IPS DF 6.9 (cell line): ENCODE results near the gene UTP25.

ENCODE experiments used
- DNase-seq: peaks from one replicate; pipeline ENCODE4 v3.0.0-alpha.2; 2013; ENCODE audit warnings: low read depth, low spot score
- H3K27ac ChIP-seq: one replicate; pipeline ENCODE4 v1.5.1; 2013; ENCODE audit warnings: low read length, control low read depth
- H3K27me3 ChIP-seq: 2 replicates; pipeline ENCODE4 v1.6.1; 2013; ENCODE audit warnings: mild to moderate bottlenecking, low read length; ENCODE audit not compliant: control insufficient read depth, insufficient read depth
- H3K36me3 ChIP-seq: 2 replicates; pipeline ENCODE4 v1.6.1; 2013; ENCODE audit warnings: low read length; ENCODE audit not compliant: control insufficient read depth, insufficient read depth
- H3K4me1 ChIP-seq: 2 replicates; pipeline ENCODE4 v1.6.1; 2013; ENCODE audit warnings: low read length; ENCODE audit not compliant: control insufficient read depth, insufficient read depth
- H3K4me3 ChIP-seq: 2 replicates; pipeline ENCODE4 v1.5.1; 2013; ENCODE audit warnings: mild to moderate bottlenecking, low read length
- H3K9me3 ChIP-seq: 2 replicates; pipeline ENCODE4 v1.6.1; 2013; ENCODE audit warnings: low read length, inconsistent platforms; ENCODE audit not compliant: control insufficient read depth, insufficient read depth
- WGBS: extraction: QIAGEN DNeasy Blood & Tissue Kit; methylation state at CpG from one replicate; pipeline ENCODE4 v1.1.7; 2013; ENCODE audit warnings: mixed read lengths, missing lambda C conversion rate; ENCODE audit not compliant: insufficient read length, insufficient coverage; 5-methylcytosine and 5-hydroxymethylcytosine counted together

Gene UTP25, protein sequence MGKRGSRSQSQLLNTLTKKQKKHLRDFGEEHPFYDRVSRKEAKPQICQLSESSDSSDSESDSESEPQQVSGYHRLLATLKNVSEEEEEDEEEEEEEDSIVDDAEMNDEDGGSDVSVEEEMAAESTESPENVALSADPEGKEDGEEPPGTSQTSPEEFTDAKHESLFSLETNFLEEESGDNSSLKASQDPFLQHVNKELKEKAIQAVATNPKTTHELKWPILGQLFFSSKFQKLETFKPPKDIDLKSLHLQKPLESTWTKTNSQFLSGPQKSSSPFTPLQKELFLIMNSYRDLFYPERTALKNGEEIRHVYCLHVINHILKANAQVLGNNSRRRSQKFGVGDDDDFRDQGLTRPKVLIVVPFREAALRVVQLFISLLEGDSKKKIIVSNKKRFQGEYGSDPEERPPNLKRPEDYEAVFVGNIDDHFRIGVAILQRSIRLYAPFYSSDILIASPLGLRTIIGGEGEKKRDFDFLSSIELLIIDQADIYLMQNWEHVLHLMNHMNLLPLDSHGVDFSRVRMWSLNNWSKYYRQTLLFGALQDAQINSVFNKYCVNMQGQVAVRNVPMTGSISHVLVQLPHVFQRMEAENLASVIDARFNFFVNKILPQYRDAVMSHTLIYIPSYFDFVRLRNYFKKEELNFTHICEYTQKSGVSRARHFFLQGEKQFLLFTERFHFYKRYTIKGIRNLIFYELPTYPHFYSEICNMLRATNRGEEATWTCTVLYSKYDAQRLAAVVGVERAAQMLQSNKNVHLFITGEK

DNA sequence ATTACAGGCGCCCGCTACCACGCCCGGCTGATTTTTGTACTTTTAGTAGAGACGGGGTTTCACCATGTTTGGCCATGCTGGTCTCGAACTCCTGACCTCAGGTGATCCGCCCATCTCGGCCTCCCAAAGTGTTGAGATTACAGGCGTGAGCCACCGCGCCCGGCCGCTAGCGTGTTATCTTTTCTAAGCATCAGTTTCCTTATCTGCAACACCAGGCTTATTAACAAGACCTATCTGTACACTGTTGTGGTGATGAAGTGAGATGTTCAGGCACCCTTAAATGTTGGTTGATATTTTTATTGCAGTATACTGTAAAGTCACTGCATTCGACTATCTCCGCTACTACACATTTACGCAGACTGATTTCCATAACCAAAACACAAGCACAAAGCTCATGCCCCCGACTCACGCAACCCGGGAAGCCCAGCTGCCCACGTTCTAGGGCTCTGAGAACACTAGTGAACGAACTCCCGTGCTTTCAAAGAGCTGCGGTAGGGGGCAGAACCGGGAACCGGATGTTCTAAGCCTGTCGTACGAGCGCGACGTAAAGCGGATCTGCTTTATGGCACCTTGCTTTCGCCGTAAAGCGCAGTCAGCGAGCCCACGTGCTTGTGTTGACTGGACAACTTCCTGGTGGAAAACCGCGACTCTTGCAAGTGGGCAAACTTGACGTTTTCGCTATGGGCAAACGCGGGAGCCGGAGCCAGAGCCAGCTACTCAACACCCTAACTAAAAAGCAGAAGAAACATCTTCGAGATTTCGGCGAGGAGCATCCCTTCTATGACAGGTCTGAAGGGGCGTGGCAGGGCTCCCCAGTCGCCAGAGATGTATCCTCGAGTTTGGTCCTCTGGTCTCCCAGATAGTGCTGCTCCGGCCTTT lies at the start of gene UTP25:
Gene UTP25 (plus strand): TSS at position 589 of the 879 bp plus-strand sequence. CDS start 92 bp downstream, at position 681.
- Histone ChIP-seq H3K36me3 (no peaks in the 10 kb centered on the region), H3K4me3 (peak within 1 kb of the TSS; percentile 81; the same call in 1 of the 2 replicates), H3K27me3 (no peaks in the 10 kb centered on the region), H3K27ac (no peak within 1 kb of the TSS), H3K4me1 (no peaks in the 10 kb centered on the region), H3K9me3 (no peaks in the 10 kb centered on the region)
- DNase-seq: peak; percentile 98
- no CpG with 5 or more reads among the region's 51 CpGs for WGBS

DNA sequence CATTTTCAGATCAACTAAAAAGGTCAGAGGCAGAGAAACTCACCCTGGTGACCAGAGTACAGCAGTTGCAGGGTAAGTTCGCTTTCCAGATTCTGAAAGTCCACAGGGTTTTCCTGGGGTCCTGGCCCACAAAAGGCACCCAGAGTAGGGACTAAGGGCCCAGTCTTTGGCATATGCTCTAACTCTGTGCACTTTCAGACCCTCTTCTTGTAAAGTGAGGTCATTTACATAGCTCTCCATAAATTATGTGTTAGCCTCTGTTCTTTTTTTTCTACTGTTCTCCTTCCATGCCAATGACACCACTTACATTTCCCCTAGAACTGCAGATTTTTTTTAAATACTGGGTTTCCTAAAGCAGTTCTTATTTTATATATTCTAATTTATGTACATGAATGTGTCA lies 49.7 kb upstream of the UTP25 start:
- no peak overlapping the region for H3K27ac ChIP-seq
- no peaks in the 10 kb centered on the region for H3K36me3 ChIP-seq
- no peaks in the 10 kb centered on the region for H3K4me1 ChIP-seq
- no peaks in the 10 kb centered on the region for H3K9me3 ChIP-seq
- no peak overlapping the region for H3K4me3 ChIP-seq
- no peaks in the 10 kb centered on the region for H3K27me3 ChIP-seq
- no peak for DNase-seq
- no CpG with 5 or more reads among the region's 1 CpG for WGBS

DNA sequence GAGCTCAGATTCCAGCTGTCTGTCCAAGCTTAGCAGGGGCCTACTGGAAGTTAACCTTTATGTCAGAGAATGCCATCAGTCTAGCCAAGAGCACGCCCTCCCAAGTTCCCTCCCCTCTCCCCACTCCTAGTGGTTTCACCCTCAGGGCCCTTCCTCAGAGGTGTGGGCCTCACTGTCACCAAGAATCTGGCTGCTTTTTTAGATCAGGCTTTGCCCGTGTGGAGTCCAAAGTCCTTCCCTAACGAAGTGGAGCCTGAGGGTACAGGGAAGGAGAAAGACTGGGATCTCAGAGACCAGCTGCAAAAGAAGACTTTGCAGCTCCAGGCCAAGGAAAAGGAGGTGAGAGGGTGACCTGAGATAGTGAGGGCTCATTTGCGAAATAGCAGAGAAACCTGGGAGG lies 47.5 kb upstream of the UTP25 start:
- Histone ChIP-seq H3K27ac (no peak overlapping the region), H3K27me3 (no peaks in the 10 kb centered on the region), H3K4me1 (peaks cover 1% of the 10 kb centered on the region; the same call in 1 of the 2 replicates), H3K36me3 (no peaks in the 10 kb centered on the region), H3K4me3 (no peak overlapping the region), H3K9me3 (no peaks in the 10 kb centered on the region)
- no CpG with 5 or more reads among the region's 4 CpGs for WGBS
- no peak for DNase-seq

DNA sequence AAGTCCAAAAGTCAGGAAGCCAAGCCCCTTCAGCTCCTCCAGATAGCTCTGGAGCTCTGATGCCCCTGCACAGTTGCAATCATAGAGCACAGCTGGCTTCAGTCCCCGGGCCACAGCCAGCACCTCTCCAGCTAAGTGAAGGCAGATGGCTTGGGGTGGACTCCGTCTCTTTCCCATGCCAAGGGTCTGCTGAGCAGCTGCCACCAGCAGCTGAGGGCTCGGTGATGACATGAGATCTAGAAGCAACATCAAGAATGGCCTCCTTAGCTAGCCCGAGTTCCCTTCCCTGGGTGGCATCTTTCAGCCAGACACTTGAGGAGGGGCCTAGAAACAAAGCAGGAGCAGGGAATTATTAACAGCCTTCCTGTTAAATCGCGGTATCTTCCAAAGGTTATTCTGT lies 44.4 kb upstream of the UTP25 start:
- no peak overlapping the region for H3K27ac ChIP-seq
- no peaks in the 10 kb centered on the region for H3K9me3 ChIP-seq
- H3K4me1 ChIP-seq: peaks cover 1% of the 10 kb centered on the region; the same call in 1 of the 2 replicates
- no peak overlapping the region for H3K4me3 ChIP-seq
- H3K36me3 ChIP-seq: 0 out of 2 replicates have a peak, but pooled peaks cover 2% of the 10 kb centered on the region
- no CpG with 5 or more reads among the region's 6 CpGs for WGBS
- H3K27me3 ChIP-seq: no peaks in the 10 kb centered on the region
- DNase-seq: no peak

DNA sequence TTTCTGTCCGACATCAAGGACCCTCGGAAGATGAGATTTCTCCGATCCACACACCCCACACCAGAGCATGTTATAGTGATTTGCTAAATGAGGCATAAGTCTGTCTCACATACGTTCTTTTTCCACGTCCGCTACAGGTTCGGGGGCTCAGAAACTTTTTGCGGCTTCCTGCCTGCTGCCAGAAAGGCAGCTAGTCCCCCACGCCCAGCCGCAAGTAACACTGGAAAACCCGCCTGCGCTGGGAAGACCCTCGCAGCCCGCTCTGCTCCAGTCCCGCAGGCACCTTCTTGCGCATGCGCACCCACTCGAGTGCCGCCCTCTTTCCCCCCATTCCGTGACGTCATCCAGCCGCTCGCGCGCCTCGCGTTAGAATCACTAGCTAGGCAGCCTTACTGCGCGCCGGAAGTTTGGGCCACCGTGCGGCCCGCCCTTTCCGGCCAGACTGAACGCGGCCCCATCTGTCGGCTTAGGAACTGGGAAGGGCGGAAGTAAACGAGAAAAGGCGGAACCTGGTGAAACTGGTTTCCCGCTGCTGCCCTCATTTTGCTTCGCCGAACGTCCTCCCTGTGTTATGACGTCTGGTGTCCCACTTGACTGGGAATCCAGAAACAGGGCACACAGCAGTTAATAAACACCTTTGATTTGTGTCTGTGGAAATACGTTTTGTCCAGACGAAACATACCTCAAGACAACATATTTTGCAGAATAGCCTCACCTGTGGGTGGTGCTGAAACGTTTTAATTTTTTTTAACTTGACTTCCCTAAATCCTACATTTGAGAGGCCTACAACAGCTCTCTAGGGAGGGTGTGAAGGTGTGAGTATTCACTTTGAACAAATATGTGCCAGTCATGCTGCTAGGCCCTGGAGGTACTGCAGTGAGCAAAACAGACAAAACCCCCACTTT lies 43.3 kb upstream of the UTP25 start, which contains the start of gene C1orf74:
Gene C1orf74 (minus strand): TSS at position 295 of the 905 bp plus-strand sequence. CDS start 925 bp downstream, outside the sequence.
- Histone ChIP-seq H3K36me3 (peaks cover 5% of the 10 kb centered on the region; the same call in 1 of the 2 replicates), H3K4me3 (peak within 1 kb of the TSS; percentile 91; the same call in 1 of the 2 replicates), H3K4me1 (peaks cover 1% of the 10 kb centered on the region; the same call in 1 of the 2 replicates), H3K9me3 (no peaks in the 10 kb centered on the region), H3K27me3 (no peaks in the 10 kb centered on the region), H3K27ac (no peak within 1 kb of the TSS)
- DNase-seq: peak; percentile 94
- WGBS: no CpG with 5 or more reads among the region's 48 CpGs

DNA sequence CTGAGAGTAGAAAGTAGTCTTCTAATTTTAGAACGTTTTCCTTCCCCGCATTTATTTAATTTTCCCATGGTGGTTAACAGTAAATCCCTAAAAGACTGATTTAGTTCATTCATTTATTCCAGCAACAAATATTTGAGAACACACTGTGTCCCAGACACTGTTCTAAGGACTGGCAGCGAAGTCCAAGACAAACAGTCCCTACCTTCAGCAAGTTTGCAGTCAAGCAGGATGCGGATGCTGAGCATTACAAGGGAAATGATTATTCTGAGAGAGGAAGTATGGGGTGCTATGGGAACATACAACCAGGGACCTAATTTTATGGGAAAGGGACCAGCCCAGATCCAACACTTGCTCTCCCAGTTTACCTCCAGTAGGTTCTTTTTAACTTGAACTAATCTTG lies 42.2 kb upstream of the UTP25 start:
- H3K4me1 ChIP-seq: peaks cover 1% of the 10 kb centered on the region; the same call in 1 of the 2 replicates
- no peaks in the 10 kb centered on the region for H3K9me3 ChIP-seq
- no peaks in the 10 kb centered on the region for H3K27me3 ChIP-seq
- H3K36me3 ChIP-seq: peaks cover 8% of the 10 kb centered on the region; the same call in 1 of the 2 replicates
- H3K4me3 ChIP-seq: no peak overlapping the region
- WGBS: no CpG with 5 or more reads among the region's 4 CpGs
- no peak overlapping the region for H3K27ac ChIP-seq
- no peak for DNase-seq

DNA sequence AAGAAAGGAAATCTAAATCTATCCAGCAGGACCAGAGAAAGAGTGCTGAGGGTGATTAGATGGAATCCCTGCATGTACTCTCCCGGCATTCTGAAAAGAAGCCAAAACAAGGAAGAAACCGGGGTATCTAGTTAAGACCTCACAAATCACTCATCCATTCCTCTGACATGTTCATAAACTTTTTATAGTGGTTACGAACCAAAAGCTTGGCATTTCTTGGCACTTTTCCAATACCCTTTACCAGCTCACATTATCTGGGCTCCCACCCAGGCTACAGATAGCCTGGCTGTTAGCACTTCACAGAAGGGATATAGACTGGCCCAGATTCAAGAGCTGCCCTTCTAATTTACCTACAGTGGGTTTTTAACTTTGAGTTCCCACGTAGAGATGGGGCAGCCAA lies 41.6 kb upstream of the UTP25 start:
- no peak for DNase-seq
- H3K27me3 ChIP-seq: no peaks in the 10 kb centered on the region
- no peak overlapping the region for H3K27ac ChIP-seq
- peaks cover 1% of the 10 kb centered on the region; the same call in 1 of the 2 replicates for H3K4me1 ChIP-seq
- no peaks in the 10 kb centered on the region for H3K9me3 ChIP-seq
- no CpG with 5 or more reads among the region's 4 CpGs for WGBS
- peaks cover 8% of the 10 kb centered on the region; the same call in 1 of the 2 replicates for H3K36me3 ChIP-seq
- H3K4me3 ChIP-seq: no peak overlapping the region

DNA sequence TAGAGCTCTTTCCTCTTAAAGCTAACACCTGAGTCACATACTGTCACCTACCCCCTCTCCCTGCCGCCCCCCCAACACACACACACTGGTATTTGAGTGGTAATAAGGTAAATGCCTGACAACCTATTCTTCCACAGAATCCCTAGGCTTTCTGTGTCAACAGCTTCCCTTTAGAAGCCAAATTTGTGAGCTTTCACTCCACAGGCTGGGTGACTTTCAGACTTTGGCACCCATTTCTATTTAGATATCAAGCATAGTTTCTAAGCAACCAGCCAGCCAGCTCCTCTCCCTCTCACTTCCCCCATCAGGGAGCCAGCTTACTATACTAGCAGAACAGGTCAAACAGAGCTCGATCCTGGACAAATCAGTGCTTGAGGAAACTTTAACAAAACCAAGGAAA lies 40.2 kb upstream of the UTP25 start:
- no peak for DNase-seq
- no CpG with 5 or more reads among the region's 2 CpGs for WGBS
- Histone ChIP-seq H3K27ac (no peak overlapping the region), H3K36me3 (peaks cover 8% of the 10 kb centered on the region; the same call in 1 of the 2 replicates), H3K4me3 (no peak overlapping the region), H3K27me3 (no peaks in the 10 kb centered on the region), H3K4me1 (peaks cover 1% of the 10 kb centered on the region; the same call in 1 of the 2 replicates), H3K9me3 (no peaks in the 10 kb centered on the region)

DNA sequence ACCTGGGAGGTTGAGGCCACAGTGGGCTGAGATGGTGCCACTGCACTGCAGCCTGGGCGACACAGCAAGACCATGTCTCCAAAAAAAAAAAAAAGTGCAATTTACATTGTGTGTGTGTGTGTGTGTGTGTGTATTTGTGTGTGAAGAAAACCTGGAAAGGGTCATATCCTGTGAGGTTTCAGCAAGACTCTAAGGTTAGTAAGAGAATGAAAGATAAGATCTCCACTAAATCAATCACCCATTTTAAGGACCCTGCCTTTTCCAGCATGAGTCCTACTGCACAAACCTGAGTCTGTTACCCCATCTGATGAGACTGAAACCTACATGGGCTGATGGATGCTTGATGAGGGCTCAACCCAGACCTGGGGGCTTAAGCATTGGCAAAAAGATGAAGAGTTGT lies 38.5 kb upstream of the UTP25 start:
- H3K27me3 ChIP-seq: no peaks in the 10 kb centered on the region
- H3K4me3 ChIP-seq: no peak overlapping the region
- no peaks in the 10 kb centered on the region for H3K9me3 ChIP-seq
- H3K4me1 ChIP-seq: peaks cover 1% of the 10 kb centered on the region; the same call in 1 of the 2 replicates
- WGBS: no CpG with 5 or more reads among the region's 1 CpG
- no peak overlapping the region for H3K27ac ChIP-seq
- DNase-seq: no peak
- H3K36me3 ChIP-seq: peaks cover 8% of the 10 kb centered on the region; the same call in 1 of the 2 replicates
